Hypothalamus (tissue), 51 donors: ENCODE data around the gene ZCCHC2.

ENCODE experiments used
- DNase-seq, 51 donors: peaks; one replicate each; lab custom pipeline; 2025; lab: John Stamatoyannopoulos, UW

Gene ZCCHC2

GRCh38 chr18:62605685-62606084 is 82.9 kb downstream of the ZCCHC2 start:
- DNase-seq, result peak in 7 of 51 donors; percentile 8 to 50 (median 14)

- DNase-seq, result no peak
These were observed 83.3 kb downstream of the ZCCHC2 start for GRCh38 chr18:62606106-62606505.

GRCh38 chr18:62607302-62607701 is 84.5 kb downstream of the ZCCHC2 start:
- DNase-seq, result no peak

- no peak for DNase-seq
These were observed 85.0 kb downstream of the ZCCHC2 start for GRCh38 chr18:62607708-62608428.

GRCh38 chr18:62609764-62610163 is 86.9 kb downstream of the ZCCHC2 start:
- no peak for DNase-seq

DNA sequence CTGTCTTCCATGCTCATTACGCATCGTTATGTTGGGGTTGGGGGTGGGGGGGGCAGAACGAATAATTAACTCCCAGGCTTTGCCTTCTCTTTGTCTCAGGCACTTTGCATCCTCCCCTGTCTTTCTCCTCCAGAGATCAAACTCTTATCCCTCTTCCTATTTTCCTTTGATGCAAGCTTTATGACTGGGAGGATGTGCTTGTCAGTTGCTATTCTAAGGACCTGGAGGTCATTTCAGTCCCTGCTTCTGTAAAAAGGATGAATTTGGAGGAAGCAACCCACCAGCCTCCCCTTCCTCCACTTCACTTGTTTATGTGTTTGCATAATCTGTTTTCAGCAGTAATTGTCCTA is 87.5 kb downstream of the ZCCHC2 start:
- DNase-seq, result no peak

GRCh38 chr18:62610701-62611411 is 88.0 kb downstream of the ZCCHC2 start:
- DNase-seq, result peak in 9 of 51 donors; percentile 6 to 35 (median 15)

DNA sequence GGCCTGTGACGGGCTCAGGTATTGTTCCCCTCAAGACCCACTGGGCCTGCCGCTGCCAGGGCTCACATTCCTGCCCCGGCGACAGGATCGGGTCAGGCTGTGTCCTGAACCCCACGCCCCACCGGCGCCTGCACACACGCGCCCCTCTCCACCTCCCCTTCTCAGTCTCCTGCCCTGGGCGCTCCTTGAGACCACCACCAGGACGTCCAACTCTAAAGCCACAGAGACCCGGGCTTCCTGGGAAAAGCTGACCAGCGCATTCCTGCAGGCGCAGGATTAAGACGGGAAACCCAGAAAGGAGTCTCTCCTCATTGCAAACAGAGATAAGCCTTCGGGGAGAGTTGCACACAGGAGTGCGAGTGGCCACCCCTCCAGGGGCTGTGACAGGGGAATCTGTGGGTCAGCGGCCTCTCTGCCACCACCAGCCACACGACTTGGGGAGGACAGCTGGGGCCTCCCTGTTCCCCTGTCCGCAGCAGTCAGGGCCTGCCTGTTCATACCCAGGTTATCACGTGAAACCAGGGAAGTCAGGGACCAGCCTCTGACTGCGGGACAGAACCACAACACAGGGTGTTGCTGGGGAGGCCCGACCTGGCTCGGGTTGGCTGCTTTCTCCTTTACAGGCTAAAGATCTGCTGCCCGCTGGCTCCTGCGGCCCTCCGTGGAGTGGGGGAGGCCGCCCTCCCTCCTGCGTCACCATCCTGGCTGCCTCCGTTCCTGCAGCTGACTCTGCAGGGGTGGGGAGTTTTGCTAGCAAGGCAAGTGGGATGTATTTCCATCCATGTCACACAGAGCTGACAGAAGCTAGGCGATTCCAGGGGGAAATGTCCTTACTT is 88.8 kb downstream of the ZCCHC2 start:
- DNase-seq, result peak in 21 of 51 donors; percentile 12 to 71 (median 19)

GRCh38 chr18:62612289-62612645 is 89.4 kb downstream of the ZCCHC2 start:
- peak in 3 of 51 donors; percentile 6 to 35 (median 33) for DNase-seq

DNA sequence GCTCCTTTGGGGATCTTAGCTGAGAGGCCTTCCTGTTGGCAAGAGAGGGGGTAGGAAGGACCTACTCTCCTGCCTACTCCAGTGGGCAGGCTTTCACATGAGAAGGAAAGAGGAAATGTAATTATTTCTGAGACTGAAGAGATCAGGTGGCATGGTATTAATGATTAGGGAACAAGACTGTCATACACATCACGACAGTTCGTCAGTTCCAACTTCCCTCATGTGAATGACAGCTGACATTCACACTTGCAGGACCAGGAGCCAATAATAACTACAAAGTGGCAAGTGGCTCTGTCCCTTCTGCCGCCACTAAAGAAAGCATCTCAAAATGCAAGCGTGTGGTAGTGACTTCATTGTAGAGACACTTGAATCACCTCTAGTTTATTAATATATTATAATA is 90.0 kb downstream of the ZCCHC2 start:
- DNase-seq, result no peak

- DNase-seq, result peak in 2 of 51 donors; percentile 3 to 14
These were observed 91.7 kb downstream of the ZCCHC2 start for GRCh38 chr18:62614494-62614893.

- no peak for DNase-seq
These were observed 93.5 kb downstream of the ZCCHC2 start for GRCh38 chr18:62616331-62616805.

DNA sequence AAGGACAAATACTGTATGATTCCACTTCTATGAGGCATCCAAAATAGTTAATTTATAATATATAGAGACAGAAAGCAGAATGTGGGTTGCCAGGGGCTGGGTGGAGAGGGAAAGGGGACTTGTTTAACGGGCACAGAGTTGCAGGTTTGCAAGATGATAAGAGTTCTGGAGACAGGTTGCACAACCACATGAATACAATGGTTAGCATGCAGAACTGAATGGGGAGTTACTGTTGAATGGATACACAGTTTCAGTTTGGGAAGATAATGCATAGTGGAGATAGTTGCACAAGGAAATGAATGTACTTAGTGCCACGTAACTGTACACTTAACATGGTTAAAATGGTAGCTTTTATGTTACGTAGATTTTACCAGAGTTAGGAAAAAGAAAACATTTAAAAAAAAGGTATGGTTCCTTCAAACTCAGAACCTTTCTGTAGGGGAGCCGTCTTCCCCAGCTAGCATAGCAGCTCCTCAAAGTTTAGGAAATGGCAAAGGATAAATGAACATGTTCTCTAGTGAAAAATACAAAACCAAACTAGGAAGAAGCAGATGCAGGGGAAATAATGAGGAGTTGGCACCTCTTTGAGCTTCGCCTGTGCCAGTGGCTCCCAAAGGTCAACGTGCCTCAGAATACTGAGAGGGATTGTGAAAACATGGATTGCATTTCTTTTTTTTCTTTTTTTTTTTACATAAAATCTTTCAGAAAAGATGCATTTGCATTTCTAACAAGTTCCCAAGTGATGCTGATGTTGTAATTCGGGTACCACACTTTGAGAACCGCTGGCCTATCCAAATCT is 95.2 kb downstream of the ZCCHC2 start:
- DNase-seq, result no peak

DNA sequence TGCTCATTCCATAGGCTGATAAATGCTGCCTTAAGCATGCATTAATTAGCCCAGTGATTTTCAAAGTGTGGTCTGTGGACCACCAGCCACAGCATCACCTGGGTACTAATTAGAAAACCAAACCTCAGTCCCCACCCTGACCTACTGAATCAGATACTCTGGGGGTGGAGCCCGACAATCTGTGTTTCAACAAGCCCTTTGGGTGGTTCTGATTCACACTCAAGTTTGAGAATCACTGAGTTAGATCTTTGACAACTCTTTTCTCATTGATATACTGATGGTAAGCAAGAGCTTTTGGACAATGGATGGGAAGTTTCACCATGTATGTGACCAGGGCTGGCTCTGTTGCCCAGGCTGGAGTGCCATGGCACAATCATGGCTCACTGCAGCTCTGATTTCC is 95.9 kb downstream of the ZCCHC2 start:
- DNase-seq, result no peak

GRCh38 chr18:62621546-62621945 is 98.7 kb downstream of the ZCCHC2 start:
- peak in 1 of 51 donors; percentile 5 for DNase-seq

- DNase-seq, result no peak
These were observed 102.2 kb downstream of the ZCCHC2 start for GRCh38 chr18:62625019-62625418.
